Adrenal gland (tissue), 5 donors: ENCODE data around the gene PARD3B.

Source experiments
- CTCF ChIP-seq, 6 experiments: fragments of 450-650 bp in 4 of 6; fragments of 200-600 bp in 2 of 6; sonication (generic) in 1 of 6; IDR thresholded peaks; 1 replicate in 5 of 6; 2 replicates in 1 of 6; pipeline versions ENCODE4 v1.5.1 to v1.8.0; 2016 to 2021; ENCODE audit warnings: antibody characterized with exemption in 6 of 6, mild to moderate bottlenecking in 2 of 6, moderate library complexity in 1 of 6
- POLR2A ChIP-seq, 2 donors: fragments of 450-650 bp; IDR thresholded peaks; one replicate each; pipeline ENCODE4 v1.6.1; 2017; ENCODE audit warnings: antibody characterized with exemption in 2 of 2, mild to moderate bottlenecking in 2 of 2, moderate library complexity in 1 of 2
- donor health status: DM: no; HTN: no; CAD: no.

DNA sequence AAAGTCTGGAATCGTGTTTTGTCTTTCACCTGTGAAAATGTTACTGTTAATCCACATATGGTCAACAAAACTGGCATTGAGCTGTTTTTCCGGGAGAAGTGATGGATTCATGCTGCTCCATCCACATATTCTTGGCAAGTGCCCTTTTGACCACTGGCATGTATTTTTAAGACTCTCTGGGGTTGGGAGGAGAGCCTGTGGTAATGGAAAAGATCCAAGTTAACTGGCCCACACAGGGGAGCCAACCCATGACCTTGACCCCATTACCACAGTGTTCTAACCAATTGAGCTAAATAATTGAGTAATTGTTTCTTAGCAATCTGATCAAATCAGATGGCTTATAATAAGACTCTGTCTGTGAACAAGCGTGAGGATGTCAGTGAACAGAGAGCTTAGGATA is 840.8 kb downstream of the PARD3B start:
- TF ChIP-seq POLR2A (IDR thresholded peaks at IDR 0.05) = no peak
- TF ChIP-seq CTCF (IDR thresholded peaks at IDR 0.05) = no peak
